Colonic mucosa (tissue), 4 donors: Measurements from ENCODE around the gene ERLEC1. TPM values are rescaled to one million over a fixed set of nuclear protein-coding genes. Genes with fewer than 3 reads are reported as not detected.

Experiments
- DNase-seq: peaks from one replicate; pipeline ENCODE4 v3.0.0-alpha.2; 2020
- H3K27ac ChIP-seq: fragments of 200-600 bp; one replicate; pipeline ENCODE4 v1.8.0; 2021
- H3K27me3 ChIP-seq: fragments of 200-600 bp; one replicate; pipeline ENCODE4 v1.8.0; 2021
- H3K36me3 ChIP-seq: fragments of 200-600 bp; one replicate; pipeline ENCODE4 v1.8.0; 2021
- H3K4me1 ChIP-seq: fragments of 200-600 bp; one replicate; pipeline ENCODE4 v1.8.0; 2021; ENCODE audit warnings: mild to moderate bottlenecking
- H3K4me3 ChIP-seq: fragments of 200-600 bp; one replicate; pipeline ENCODE4 v1.8.0; 2021
- H3K9ac ChIP-seq, 2 donors: one replicate each; pipeline ENCODE4 v1.7.0; 2013; ENCODE audit warnings: control low read depth in 2 of 2, low read depth in 2 of 2, low read length in 2 of 2
- H3K9me3 ChIP-seq: fragments of 200-600 bp; one replicate; pipeline ENCODE4 v1.8.0; 2021
- CTCF ChIP-seq: fragments of 200-600 bp; IDR thresholded peaks from one replicate; pipeline ENCODE4 v1.8.0; 2022; ENCODE audit warnings: antibody characterized with exemption, mild to moderate bottlenecking
- intact Hi-C: fragments of 100-400 bp; cut with DNase I; formaldehyde crosslinking; loops from one replicate; pipeline ENCODE4 v1.14.1; 2022
- total RNA-seq, 2 donors: library from RNA; stranded (reverse); fragmentation: NEBNext Ultra II Directional in 1 of 2; extraction: Animal tissue kit (Norgen Biotek cat#: 25700) in 1 of 2; gene quantifications; one replicate each; pipeline ENCODE4 v1.2.1, GENCODE V29; 2021
- donor health status: healthy.
- donor health status: DM: no; HTN: no; CAD: no.
- donor health status: DM: no; HTN: no; CAD: no.

Gene ERLEC1
- total RNA-seq, 2 donors from 2014 or later: 34.2 to 51.9 TPM

DNA sequence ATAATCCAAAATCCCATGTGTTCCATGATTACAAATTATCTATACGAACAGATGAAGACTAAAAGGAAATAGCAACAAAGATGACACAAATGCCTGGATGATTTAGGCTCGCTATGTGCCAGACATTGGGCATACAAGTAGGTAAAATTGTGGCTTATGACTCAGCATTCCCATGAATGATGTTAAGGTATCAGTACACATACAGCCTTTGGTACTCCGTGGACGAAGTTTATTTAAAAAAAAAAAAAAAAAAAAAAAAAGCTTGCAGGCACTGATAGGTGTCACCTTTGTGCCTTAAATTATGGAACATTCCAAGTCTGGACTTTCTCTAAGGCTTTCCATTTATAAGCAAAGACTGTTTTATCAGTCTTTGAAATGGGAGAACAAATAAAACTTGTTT lies 16.6 kb upstream of the ERLEC1 start:
- Histone ChIP-seq H3K4me1 (no peaks in the 10 kb centered on the region), H3K9me3 (no peaks in the 10 kb centered on the region), H3K27ac (no peak overlapping the region), H3K27me3 (no peaks in the 10 kb centered on the region), H3K4me3 (no peak overlapping the region), H3K9ac (no peak overlapping the region), H3K36me3 (no peaks in the 10 kb centered on the region)
- no peak for TF ChIP-seq CTCF
- intact Hi-C loops: no loop called here
- DNase-seq: no peak

DNA sequence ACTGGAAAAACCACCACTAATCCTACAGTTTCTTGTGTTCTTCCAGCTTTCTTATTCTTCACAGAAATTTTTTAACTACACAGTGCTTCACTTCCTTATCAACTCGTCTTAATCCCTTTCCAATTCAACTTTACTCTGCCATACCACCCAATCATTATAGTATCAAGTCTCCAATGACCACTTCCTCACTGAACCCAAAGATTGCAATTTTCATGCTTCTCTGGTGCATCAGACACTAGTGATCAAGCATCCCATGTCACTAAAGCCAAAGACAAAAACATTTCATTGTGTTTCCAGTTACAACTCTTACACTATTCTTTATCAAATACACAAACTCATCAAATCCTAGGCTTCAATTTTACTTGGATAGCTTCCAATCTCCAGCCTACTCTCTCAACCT lies 9.7 kb upstream of the ERLEC1 start:
- H3K9ac ChIP-seq: no peak overlapping the region

DNA sequence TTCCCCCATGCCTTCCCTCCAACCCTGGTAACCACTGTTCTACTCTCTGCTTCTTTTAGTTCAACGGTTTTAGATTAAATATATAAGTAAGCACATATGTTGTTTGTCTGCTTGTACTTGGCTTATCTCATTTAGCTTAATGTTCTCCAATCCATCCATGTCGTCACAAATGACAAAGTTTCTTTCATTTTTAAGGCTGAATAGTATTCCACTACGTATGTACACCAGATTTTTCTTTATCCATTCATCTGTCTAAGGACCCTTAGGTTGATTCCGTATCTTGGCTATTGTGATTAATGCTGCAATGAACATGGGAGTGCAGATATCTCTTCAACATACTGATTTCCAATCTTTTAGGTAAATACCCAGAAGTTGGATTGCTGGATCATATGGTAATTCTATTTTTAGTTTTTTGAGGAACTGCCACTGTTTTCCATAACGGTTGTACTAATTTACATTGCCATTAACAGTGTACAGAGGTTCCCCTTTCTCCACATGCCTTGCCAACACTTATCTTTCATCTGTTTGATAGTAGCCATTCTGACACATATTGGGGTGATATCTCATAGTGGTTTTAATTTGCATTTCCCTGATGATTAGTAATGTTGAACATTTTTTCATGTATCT lies 8.2 kb upstream of the ERLEC1 start:
- H3K27ac ChIP-seq: no peak overlapping the region
- H3K4me3 ChIP-seq: no peak overlapping the region
- H3K4me1 ChIP-seq: no peaks in the 10 kb centered on the region
- TF ChIP-seq CTCF: no peak
- no peaks in the 10 kb centered on the region for H3K9me3 ChIP-seq
- no peak overlapping the region for H3K9ac ChIP-seq
- no peaks in the 10 kb centered on the region for H3K36me3 ChIP-seq
- intact Hi-C loops: no loop called here
- DNase-seq: no peak
- no peaks in the 10 kb centered on the region for H3K27me3 ChIP-seq

More for the DNA sequence above, 9.7 kb upstream of the ERLEC1 start:
- no peak for TF ChIP-seq CTCF
- H3K9me3 ChIP-seq: no peaks in the 10 kb centered on the region
- no peak for DNase-seq
- H3K27ac ChIP-seq: no peak overlapping the region
- no peaks in the 10 kb centered on the region for H3K4me1 ChIP-seq
- no peaks in the 10 kb centered on the region for H3K27me3 ChIP-seq
- intact Hi-C loops: no loop called here
- no peak overlapping the region for H3K4me3 ChIP-seq
- no peaks in the 10 kb centered on the region for H3K36me3 ChIP-seq

- no peaks in the 10 kb centered on the region for H3K9me3 ChIP-seq
- DNase-seq: no peak
- H3K4me1 ChIP-seq: no peaks in the 10 kb centered on the region
- no peak overlapping the region for H3K27ac ChIP-seq
- H3K36me3 ChIP-seq: no peaks in the 10 kb centered on the region
- intact Hi-C loops: no loop called here
- H3K9ac ChIP-seq: no peak overlapping the region
- no peaks in the 10 kb centered on the region for H3K27me3 ChIP-seq
- no peak for TF ChIP-seq CTCF
- H3K4me3 ChIP-seq: no peak overlapping the region
These were observed 6.8 kb upstream of the ERLEC1 start for GRCh38 chr2:53780056-53780455.

DNA sequence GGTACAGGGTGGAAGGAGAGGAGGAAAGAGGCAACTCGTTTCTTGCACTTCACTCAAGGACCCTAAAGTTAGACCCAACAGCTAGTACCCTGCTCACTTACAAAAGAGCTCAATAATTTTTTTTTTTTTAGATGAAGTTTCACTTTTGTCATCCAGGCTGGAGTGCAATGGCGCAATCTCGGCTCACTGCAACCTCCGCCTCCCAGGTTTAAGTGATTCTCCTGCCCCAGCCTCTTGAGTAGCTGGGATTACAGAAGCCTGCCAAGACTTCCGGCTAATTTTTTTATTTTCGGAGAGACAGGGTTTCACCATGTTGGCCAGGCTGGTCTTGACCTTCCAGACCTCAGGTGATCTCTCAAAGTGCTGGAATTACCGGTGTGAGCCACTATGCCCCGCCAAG lies 4.2 kb upstream of the ERLEC1 start:
- DNase-seq: no peak
- TF ChIP-seq CTCF: no peak
- intact Hi-C loops: no loop called here
- H3K36me3 ChIP-seq: no peaks in the 10 kb centered on the region
- H3K4me1 ChIP-seq: no peaks in the 10 kb centered on the region
- no peak overlapping the region for H3K4me3 ChIP-seq
- H3K9me3 ChIP-seq: no peaks in the 10 kb centered on the region
- H3K9ac ChIP-seq: no peak overlapping the region
- no peak overlapping the region for H3K27ac ChIP-seq
- H3K27me3 ChIP-seq: no peaks in the 10 kb centered on the region
